Effector memory CD8-positive, alpha-beta T cell (primary cell): ENCODE data around the gene CYP4F8.
"Not testable (repeated sequence)": the region's sequence is repeated elsewhere in the genome, so short reads cannot be mapped to it uniquely, and the experiment has no call there.

Experiments used
- ATAC-seq: fragments of 150-1000 bp; cut with Tn5 transposase; replicated peaks from 2 replicates; pipeline ENCODE4 v1.10.0; 2021; ENCODE audit warnings: mild to moderate bottlenecking, moderate library complexity
- DNase-seq, 3 experiments: peaks; one replicate each; pipeline ENCODE4 v3.0.0; 2021
- H3K27ac Mint-ChIP-seq, 2 donors: one replicate each; pipeline ENCODE4 v1.8.0; 2022; ENCODE audit warnings: mild to moderate bottlenecking in 2 of 2, mixed read lengths in 2 of 2, moderate library complexity in 2 of 2
- H3K27me3 Mint-ChIP-seq, 2 donors: one replicate each; pipeline ENCODE4 v1.8.0; 2022; ENCODE audit warnings: mixed read lengths in 2 of 2
- H3K36me3 Mint-ChIP-seq: one replicate; pipeline ENCODE4 v1.8.0; 2022; ENCODE audit warnings: mild to moderate bottlenecking, moderate library complexity, mixed read lengths; ENCODE audit not compliant: insufficient read depth
- H3K4me1 Mint-ChIP-seq, 2 donors: one replicate each; pipeline ENCODE4 v1.8.0; 2022; ENCODE audit warnings: low read depth in 2 of 2, mixed read lengths in 2 of 2
- H3K4me3 Mint-ChIP-seq, 2 donors: one replicate each; pipeline ENCODE4 v1.8.0; 2022; ENCODE audit warnings: mild to moderate bottlenecking in 2 of 2, mixed read lengths in 2 of 2, moderate library complexity in 2 of 2
- H3K9me3 Mint-ChIP-seq, 2 donors: one replicate each; pipeline ENCODE4 v1.8.0; 2022; ENCODE audit warnings: mixed read lengths in 2 of 2

The CYP4F8 gene

DNA sequence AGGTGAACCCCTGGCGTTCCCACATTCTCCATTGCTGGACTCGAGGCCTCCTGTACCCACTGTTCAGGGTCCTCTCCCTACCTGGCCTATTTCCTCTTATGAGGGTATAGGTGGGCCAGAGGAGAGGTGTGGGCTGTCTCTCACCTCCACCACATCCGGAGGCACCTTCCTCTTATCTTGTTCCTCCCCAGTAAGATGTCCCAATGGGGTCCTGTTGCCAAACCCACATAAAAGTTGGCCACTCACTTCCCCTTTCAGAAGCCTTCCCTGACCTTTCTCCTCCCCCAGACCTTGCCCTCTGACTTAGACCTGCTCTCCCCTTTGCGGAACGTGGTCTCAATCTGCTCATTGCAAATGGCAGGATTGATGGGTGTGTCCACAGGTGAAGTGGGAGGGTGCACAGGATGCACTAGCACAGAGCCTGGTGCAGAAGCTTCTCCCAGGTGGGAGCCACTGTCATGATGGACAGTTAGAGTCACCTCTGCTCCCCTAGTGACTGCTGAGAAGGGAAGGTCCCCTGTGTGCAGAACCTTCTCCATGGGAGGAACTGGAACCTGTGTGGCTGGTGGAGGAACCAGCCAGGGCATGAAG is 27.0 kb downstream of the CYP4F8 start:
- peaks cover 0 to 5% of the 10 kb centered on the region in 2 donors for H3K4me1 Mint-ChIP-seq
- H3K4me3 Mint-ChIP-seq = no peak overlapping the region

GRCh38 chr19:15642807-15643206 is 27.8 kb downstream of the CYP4F8 start:
- peaks cover 0 to 5% of the 10 kb centered on the region in 2 donors for H3K4me1 Mint-ChIP-seq
- no peak overlapping the region for H3K4me3 Mint-ChIP-seq
- no peaks in the 10 kb centered on the region for H3K9me3 Mint-ChIP-seq
- ATAC-seq (no peak), DNase-seq (no peak)
- H3K36me3 Mint-ChIP-seq = no peaks in the 10 kb centered on the region
- peaks cover 28 to 31% of the 10 kb centered on the region in 2 donors for H3K27me3 Mint-ChIP-seq
- no peak overlapping the region for H3K27ac Mint-ChIP-seq

More for the DNA sequence above, 27.0 kb downstream of the CYP4F8 start:
- Mint-ChIP-seq H3K27me3 (peaks cover 33 to 34% of the 10 kb centered on the region in 2 donors), H3K27ac (no peak overlapping the region), H3K9me3 (no peaks in the 10 kb centered on the region), H3K36me3 (no peaks in the 10 kb centered on the region)
- ATAC-seq (no peak), DNase-seq (no peak)

DNA sequence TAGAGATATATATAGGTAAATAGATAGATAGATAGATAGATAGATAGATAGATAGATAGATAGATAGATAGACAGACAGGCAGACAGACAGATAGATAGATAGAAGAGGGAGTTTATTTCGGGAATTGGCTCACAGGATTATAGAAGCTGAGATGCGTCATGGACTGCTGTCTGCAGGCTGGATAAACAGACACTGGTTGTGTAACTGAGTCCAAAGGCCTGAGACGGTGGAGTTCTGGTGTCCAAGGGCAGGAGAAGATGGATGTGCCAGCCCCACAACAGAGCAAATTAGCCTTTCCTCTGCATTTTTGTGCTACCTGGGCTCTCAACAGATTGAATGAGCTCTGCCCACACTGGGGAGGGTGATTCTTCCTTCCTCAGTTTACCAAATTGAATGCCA is 28.4 kb downstream of the CYP4F8 start:
- Mint-ChIP-seq H3K27ac (no peak overlapping the region), H3K36me3 (no peaks in the 10 kb centered on the region), H3K4me3 (no peak overlapping the region), H3K27me3 (peaks cover 27 to 28% of the 10 kb centered on the region in 2 donors), H3K4me1 (peaks cover 0 to 5% of the 10 kb centered on the region in 2 donors), H3K9me3 (no peaks in the 10 kb centered on the region)
- DNase-seq (no peak), ATAC-seq (no peak)

- Mint-ChIP-seq H3K36me3 (no peaks in the 10 kb centered on the region), H3K9me3 (no peaks in the 10 kb centered on the region), H3K27ac (no peak overlapping the region), H3K27me3 (peaks cover 26 to 27% of the 10 kb centered on the region in 2 donors), H3K4me3 (no peak overlapping the region), H3K4me1 (peaks cover 0 to 5% of the 10 kb centered on the region in 2 donors)
- DNase-seq (no peak), ATAC-seq (no peak)
Measured at GRCh38 chr19:15644066-15644741, 29.2 kb downstream of the CYP4F8 start.

- DNase-seq = no peak
- peaks cover 20 to 26% of the 10 kb centered on the region in 2 donors for H3K27me3 Mint-ChIP-seq
Measured at GRCh38 chr19:15644816-15645215, 29.8 kb downstream of the CYP4F8 start.

GRCh38 chr19:15649526-15649925 is 34.5 kb downstream of the CYP4F8 start:
- H3K9me3 Mint-ChIP-seq = no peaks in the 10 kb centered on the region
- no peaks in the 10 kb centered on the region for H3K4me1 Mint-ChIP-seq
- ATAC-seq (no peak), DNase-seq (no peak)
- no peaks in the 10 kb centered on the region for H3K36me3 Mint-ChIP-seq
- peaks cover 35 to 46% of the 10 kb centered on the region in 2 donors for H3K27me3 Mint-ChIP-seq
- H3K4me3 Mint-ChIP-seq = no peak overlapping the region
- no peak overlapping the region for H3K27ac Mint-ChIP-seq

More at GRCh38 chr19:15644816-15645215, 29.8 kb downstream of the CYP4F8 start:
- Mint-ChIP-seq H3K4me1 (peaks cover 0 to 5% of the 10 kb centered on the region in 2 donors), H3K9me3 (no peaks in the 10 kb centered on the region), H3K27ac (no peak overlapping the region), H3K36me3 (no peaks in the 10 kb centered on the region), H3K4me3 (no peak overlapping the region)
- ATAC-seq = no peak

GRCh38 chr19:15650123-15650522 is 35.1 kb downstream of the CYP4F8 start:
- peaks cover 41 to 52% of the 10 kb centered on the region in 2 donors for H3K27me3 Mint-ChIP-seq
- ATAC-seq, H3K9me3 Mint-ChIP-seq, H3K4me3 Mint-ChIP-seq, H3K4me1 Mint-ChIP-seq, H3K36me3 Mint-ChIP-seq, DNase-seq, H3K27ac Mint-ChIP-seq: not testable (repeated sequence)

GRCh38 chr19:15651791-15652190 is 36.8 kb downstream of the CYP4F8 start:
- no peaks in the 10 kb centered on the region for H3K4me1 Mint-ChIP-seq
- H3K27me3 Mint-ChIP-seq = peaks cover 34 to 58% of the 10 kb centered on the region in 2 donors
- no peaks in the 10 kb centered on the region for H3K36me3 Mint-ChIP-seq
- DNase-seq (no peak), ATAC-seq (no peak)
- no peaks in the 10 kb centered on the region for H3K9me3 Mint-ChIP-seq
- no peak overlapping the region for H3K4me3 Mint-ChIP-seq
- no peak overlapping the region for H3K27ac Mint-ChIP-seq

- Mint-ChIP-seq H3K4me1 (no peaks in the 10 kb centered on the region), H3K4me3 (no peak overlapping the region), H3K36me3 (no peaks in the 10 kb centered on the region), H3K27me3 (peaks cover 42 to 58% of the 10 kb centered on the region in 2 donors), H3K27ac (no peak overlapping the region), H3K9me3 (no peaks in the 10 kb centered on the region)
- DNase-seq (no peak), ATAC-seq (no peak)
Measured at GRCh38 chr19:15652559-15653278, 37.7 kb downstream of the CYP4F8 start.

GRCh38 chr19:15656467-15656866 is 41.4 kb downstream of the CYP4F8 start:
- no peaks in the 10 kb centered on the region for H3K9me3 Mint-ChIP-seq
- H3K4me1 Mint-ChIP-seq = no peaks in the 10 kb centered on the region
- H3K27me3 Mint-ChIP-seq = peaks cover 52 to 57% of the 10 kb centered on the region in 2 donors
- H3K4me3 Mint-ChIP-seq = no peak overlapping the region
- no peaks in the 10 kb centered on the region for H3K36me3 Mint-ChIP-seq
- DNase-seq (no peak), ATAC-seq (no peak)
- no peak overlapping the region for H3K27ac Mint-ChIP-seq

DNA sequence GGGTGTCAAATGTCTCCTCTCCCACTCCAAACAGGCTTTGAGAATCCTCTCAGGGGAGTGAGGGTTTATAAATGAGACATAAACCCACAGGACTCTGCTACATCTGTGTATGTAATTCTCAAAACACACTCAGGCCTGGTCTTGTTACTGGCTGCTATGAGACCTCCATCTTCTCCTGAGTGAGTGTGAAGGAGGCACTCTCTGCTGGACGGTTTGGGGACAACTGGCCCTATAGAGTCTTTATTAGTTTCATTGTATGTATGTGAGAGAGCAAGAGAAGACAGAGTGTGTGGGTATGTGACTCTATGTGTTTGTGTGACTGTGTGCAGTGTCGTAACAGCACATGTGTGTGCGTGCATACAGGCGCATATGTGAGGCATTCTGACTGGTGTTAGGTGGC is 48.2 kb downstream of the CYP4F8 start:
- DNase-seq (no peak), ATAC-seq (no peak)
- no peaks in the 10 kb centered on the region for H3K9me3 Mint-ChIP-seq
- no peaks in the 10 kb centered on the region for H3K36me3 Mint-ChIP-seq
- no peak overlapping the region for H3K4me3 Mint-ChIP-seq
- no peak overlapping the region for H3K27ac Mint-ChIP-seq
- H3K4me1 Mint-ChIP-seq = no peaks in the 10 kb centered on the region
- H3K27me3 Mint-ChIP-seq = peaks cover 14 to 16% of the 10 kb centered on the region in 2 donors

- DNase-seq (no peak), ATAC-seq (no peak)
- Mint-ChIP-seq H3K36me3 (no peaks in the 10 kb centered on the region), H3K27ac (no peak overlapping the region), H3K4me1 (no peaks in the 10 kb centered on the region), H3K9me3 (no peaks in the 10 kb centered on the region), H3K27me3 (peaks cover 9 to 12% of the 10 kb centered on the region in 2 donors), H3K4me3 (no peak overlapping the region)
Measured at GRCh38 chr19:15666186-15666585, 51.2 kb downstream of the CYP4F8 start.

DNA sequence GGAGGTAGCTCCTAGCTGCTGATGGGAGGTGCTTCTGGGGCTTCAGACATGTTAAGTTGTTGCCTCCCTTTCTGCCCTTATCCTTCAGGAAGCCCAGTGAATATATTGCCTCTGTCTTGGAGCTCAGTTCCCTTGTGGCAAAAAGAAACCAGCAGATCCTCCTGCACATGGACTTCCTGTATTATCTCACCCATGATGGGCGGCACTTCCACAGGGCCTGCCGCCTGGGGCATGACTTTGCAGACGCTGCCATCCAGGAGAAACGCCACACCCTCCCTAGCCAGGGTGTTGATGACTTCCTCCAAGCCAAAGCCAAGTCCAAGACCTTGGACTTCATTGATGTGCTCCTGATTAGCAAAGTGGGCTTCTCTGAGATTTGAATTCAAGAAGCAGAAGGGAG is 51.9 kb downstream of the CYP4F8 start:
- H3K4me3 Mint-ChIP-seq = no peak overlapping the region
- H3K36me3 Mint-ChIP-seq = no peaks in the 10 kb centered on the region
- ATAC-seq (no peak), DNase-seq (no peak)
- H3K27me3 Mint-ChIP-seq = peaks cover 9 to 12% of the 10 kb centered on the region in 2 donors
- H3K9me3 Mint-ChIP-seq = no peaks in the 10 kb centered on the region
- no peak overlapping the region for H3K27ac Mint-ChIP-seq
- no peaks in the 10 kb centered on the region for H3K4me1 Mint-ChIP-seq

DNA sequence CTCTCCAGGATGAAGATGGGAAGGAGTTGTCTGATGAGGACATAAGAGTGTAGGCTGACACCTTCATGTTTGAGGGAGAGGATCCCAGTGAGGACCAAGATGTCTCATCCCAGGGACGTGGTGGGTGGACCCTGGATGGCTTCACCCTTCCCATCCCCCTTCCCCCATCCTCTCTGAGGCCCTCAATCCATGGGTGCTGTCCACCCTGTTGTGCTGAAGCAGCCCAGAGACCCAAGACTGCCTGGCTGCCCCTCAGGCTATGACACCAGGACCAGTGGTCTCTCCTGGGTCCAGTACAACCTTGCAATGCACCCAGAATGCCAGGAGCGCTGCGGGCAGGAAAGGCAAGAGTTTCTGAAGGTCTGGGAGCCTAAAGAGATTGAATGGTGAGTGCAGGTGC is 54.4 kb downstream of the CYP4F8 start:
- Mint-ChIP-seq H3K27ac (no peak overlapping the region), H3K4me3 (no peak overlapping the region), H3K27me3 (no peaks in the 10 kb centered on the region), H3K9me3 (no peaks in the 10 kb centered on the region), H3K4me1 (peaks cover 7 to 9% of the 10 kb centered on the region in 2 donors), H3K36me3 (no peaks in the 10 kb centered on the region)
- DNase-seq (no peak), ATAC-seq (no peak)
